ENCODE data around the gene HTATSF1.

Gene HTATSF1

GRCh38 chrX:136497556-136498052 is at the start of gene HTATSF1:
HTATSF1 (plus strand) TSS chrX:136497592; CDS start chrX:136497685, 93 bp downstream.
- DNase-seq (ENCODE audit: low read depth in 2 of 2) = no peak

GRCh38 chrX:136447968-136448367 is 49.4 kb upstream of the HTATSF1 start:
- DNase-seq (ENCODE audit: low read depth in 2 of 2) = no peak

GRCh38 chrX:136450050-136450830 is 47.2 kb upstream of the HTATSF1 start:
- DNase-seq (ENCODE audit: low read depth in 2 of 2) = no peak

- no peak for DNase-seq (ENCODE audit: low read depth in 2 of 2)
Measured at GRCh38 chrX:136452614-136453013, 44.8 kb upstream of the HTATSF1 start.

GRCh38 chrX:136453114-136453513 is 44.3 kb upstream of the HTATSF1 start:
- DNase-seq (ENCODE audit: low read depth in 2 of 2) = no peak

- no peak for DNase-seq (ENCODE audit: low read depth in 2 of 2)
Measured at GRCh38 chrX:136453771-136454170, 43.6 kb upstream of the HTATSF1 start.

- DNase-seq (ENCODE audit: low read depth in 2 of 2) = no peak
Measured at GRCh38 chrX:136456133-136456532, 41.3 kb upstream of the HTATSF1 start.

- no peak for DNase-seq (ENCODE audit: low read depth in 2 of 2)
Measured at GRCh38 chrX:136457303-136457917, 40.0 kb upstream of the HTATSF1 start.

- DNase-seq (ENCODE audit: low read depth in 2 of 2) = no peak
Measured at GRCh38 chrX:136464589-136464988, 32.8 kb upstream of the HTATSF1 start.

GRCh38 chrX:136467303-136467702 is 30.1 kb upstream of the HTATSF1 start:
- DNase-seq (ENCODE audit: low read depth in 2 of 2) = no peak

GRCh38 chrX:136468391-136469103 is 28.8 kb upstream of the HTATSF1 start:
- DNase-seq (ENCODE audit: low read depth in 2 of 2) = no peak

GRCh38 chrX:136473663-136474062 is 23.7 kb upstream of the HTATSF1 start:
- DNase-seq (ENCODE audit: low read depth in 2 of 2) = no peak

- DNase-seq (ENCODE audit: low read depth in 2 of 2) = no peak
Measured at GRCh38 chrX:136475236-136475635, 22.2 kb upstream of the HTATSF1 start.

GRCh38 chrX:136476501-136476900 is 20.9 kb upstream of the HTATSF1 start:
- no peak for DNase-seq (ENCODE audit: low read depth in 2 of 2)

- no peak for DNase-seq (ENCODE audit: low read depth in 2 of 2)
Measured at GRCh38 chrX:136477026-136477425, 20.4 kb upstream of the HTATSF1 start.

GRCh38 chrX:136480383-136480782 is 17.0 kb upstream of the HTATSF1 start:
- no peak for DNase-seq (ENCODE audit: low read depth in 2 of 2)

GRCh38 chrX:136487647-136488046 is 9.7 kb upstream of the HTATSF1 start, which contains the start of gene BRS3:
BRS3 (plus strand) TSS chrX:136487947; CDS start chrX:136488115, 168 bp downstream.
- DNase-seq (ENCODE audit: low read depth in 2 of 2) = no peak

GRCh38 chrX:136488706-136489105 is 8.7 kb upstream of the HTATSF1 start:
- no peak for DNase-seq (ENCODE audit: low read depth in 2 of 2)

GRCh38 chrX:136491832-136492231 is 5.6 kb upstream of the HTATSF1 start:
- DNase-seq (ENCODE audit: low read depth in 2 of 2) = no peak

- DNase-seq (ENCODE audit: low read depth in 2 of 2) = no peak
Measured at GRCh38 chrX:136493011-136493410, 4.4 kb upstream of the HTATSF1 start.

GRCh38 chrX:136495043-136495442 is 2.3 kb upstream of the HTATSF1 start:
- no peak for DNase-seq (ENCODE audit: low read depth in 2 of 2)

- no peak for DNase-seq (ENCODE audit: low read depth in 2 of 2)
Measured at GRCh38 chrX:136496186-136496763, 1.1 kb upstream of the HTATSF1 start.
